Liver (tissue), 9 donors: ENCODE measurements around the gene ORC5. TPM values are rescaled to one million over a fixed set of nuclear protein-coding genes. Genes with fewer than 3 reads are reported as not detected.
"Not testable (repeated sequence)": the region's sequence is repeated elsewhere in the genome, so short reads cannot be mapped to it uniquely, and the experiment has no call there.

Experiments used
- DNase-seq: peaks from one replicate; pipeline ENCODE4 v3.0.0-alpha.2; 2017; ENCODE audit warnings: low spot score
- H3K27ac ChIP-seq, 2 donors: one replicate each; pipeline ENCODE4 v1.7.0; 2013; ENCODE audit warnings: inconsistent platforms in 2 of 2, low read length in 2 of 2, control low read depth in 1 of 2, low read depth in 1 of 2, mild to moderate bottlenecking in 1 of 2
- H3K27me3 ChIP-seq, 4 donors: one replicate each; pipeline versions ENCODE4 v1.6.1 to v1.7.0; 2013; ENCODE audit warnings: low read length in 3 of 4, inconsistent platforms in 1 of 4, mild to moderate bottlenecking in 1 of 4, moderate library complexity in 1 of 4; ENCODE audit not compliant: control insufficient read depth in 4 of 4, insufficient read depth in 4 of 4
- H3K36me3 ChIP-seq, 4 donors: one replicate each; pipeline versions ENCODE4 v1.6.1 to v1.7.0; 2013; ENCODE audit warnings: low read length in 3 of 4, mild to moderate bottlenecking in 3 of 4, low read depth in 1 of 4, moderate library complexity in 1 of 4; ENCODE audit not compliant: control insufficient read depth in 4 of 4, insufficient read depth in 3 of 4
- H3K4me1 ChIP-seq, 4 donors: one replicate each; pipeline versions ENCODE4 v1.6.1 to v1.7.0; 2013; ENCODE audit warnings: low read length in 3 of 4, mild to moderate bottlenecking in 3 of 4, moderate library complexity in 1 of 4; ENCODE audit not compliant: control insufficient read depth in 4 of 4, insufficient read depth in 4 of 4
- H3K4me3 ChIP-seq, 3 donors: one replicate each; pipeline versions ENCODE4 v1.6.1 to v1.7.0; 2013; ENCODE audit warnings: low read length in 3 of 3, control low read depth in 1 of 3, low read depth in 1 of 3, mild to moderate bottlenecking in 1 of 3
- H3K9ac ChIP-seq, 2 donors: one replicate each; pipeline ENCODE4 v1.7.0; 2013; ENCODE audit warnings: low read length in 2 of 2, mild to moderate bottlenecking in 2 of 2, moderate library complexity in 2 of 2, control low read depth in 1 of 2, low read depth in 1 of 2
- H3K9me3 ChIP-seq, 4 donors: one replicate each; pipeline versions ENCODE4 v1.6.1 to v1.7.0; 2013; ENCODE audit warnings: low read length in 3 of 4; ENCODE audit not compliant: control insufficient read depth in 4 of 4
- EGR1 ChIP-seq, 2 donors: IDR thresholded peaks; 2 replicates each; pipeline ENCODE4 v1.6.1; 2016 to 2018; ENCODE audit warnings: antibody characterized with exemption in 2 of 2, low read depth in 2 of 2
- FOXA1 ChIP-seq: IDR thresholded peaks from 2 replicates; pipeline ENCODE4 v1.6.1; 2016; ENCODE audit warnings: antibody characterized with exemption
- GABPA ChIP-seq, 2 donors: IDR thresholded peaks in 1 of 2; conservative IDR thresholded peaks in 1 of 2; 2 replicates each; pipeline ENCODE4 v1.6.1; 2016; ENCODE audit warnings: antibody characterized with exemption in 2 of 2, mild to moderate bottlenecking in 1 of 2, moderate library complexity in 1 of 2
- HNF4G ChIP-seq: IDR thresholded peaks from 2 replicates; pipeline ENCODE4 v1.6.1; 2016; ENCODE audit warnings: antibody characterized with exemption
- JUND ChIP-seq, 2 donors: IDR thresholded peaks; 2 replicates each; pipeline ENCODE4 v1.6.1; 2016; ENCODE audit warnings: antibody characterized with exemption in 2 of 2
- RAD21 ChIP-seq, 2 donors: IDR thresholded peaks; 2 replicates each; pipeline ENCODE4 v1.6.1; 2016; ENCODE audit warnings: antibody characterized with exemption in 2 of 2, mild to moderate bottlenecking in 2 of 2
- RXRA ChIP-seq, 2 donors: IDR thresholded peaks; 2 replicates each; pipeline ENCODE4 v1.6.1; 2017 to 2018; ENCODE audit warnings: antibody characterized with exemption in 2 of 2, mild to moderate bottlenecking in 1 of 2
- SP1 ChIP-seq: IDR thresholded peaks from 2 replicates; pipeline ENCODE4 v1.6.1; 2018; ENCODE audit warnings: antibody characterized with exemption, mild to moderate bottlenecking
- TAF1 ChIP-seq: conservative IDR thresholded peaks from 2 replicates; pipeline ENCODE4 v1.6.1; 2016; ENCODE audit warnings: antibody characterized with exemption, mild to moderate bottlenecking
- YY1 ChIP-seq: IDR thresholded peaks from 2 replicates; pipeline ENCODE4 v1.6.1; 2016; ENCODE audit warnings: antibody characterized with exemption, mild to moderate bottlenecking
- WGBS: extraction: QIAGEN DNeasy Blood & Tissue Kit; methylation state at CpG from one replicate; pipeline ENCODE4 v1.1.7; 2013; 5-methylcytosine and 5-hydroxymethylcytosine counted together
- polyA plus RNA-seq, 2 donors: library from polyadenylated mRNA; stranded (reverse) in 1 of 2; unstranded in 1 of 2; fragments of 200-250 nt in 1 of 2; fragments of >200 nt in 1 of 2; fragmentation: Nextera tagmentation in 1 of 2; extraction: Ambion mirVana in 1 of 2; gene quantifications; one replicate each; pipeline versions ENCODE4 v1.2.1 to v1.2.3, GENCODE V29; 2013 to 2015
- total RNA-seq, 2 donors: library from RNA; depleted of rRNA; stranded (reverse); fragments of >200 nt; gene quantifications; one replicate each; pipeline ENCODE4 v1.2.3, GENCODE V29; 2014
- TF ChIP-seq, protein P1 (sequence below): fragments of 150-350 bp; IDR thresholded peaks from 2 replicates; pipeline ENCODE4 v1.5.1; 2017; ENCODE audit warnings: improper control_type of control experiment, low read depth, low read length; ENCODE audit not compliant: missing input control
- TF ChIP-seq, protein P2 (sequence below): IDR thresholded peaks from 2 replicates; pipeline ENCODE4 v1.6.1; 2016; ENCODE audit warnings: antibody characterized with exemption
- TF ChIP-seq, protein P3 (sequence below): IDR thresholded peaks from 2 replicates; pipeline ENCODE4 v1.6.1; 2016; ENCODE audit warnings: antibody characterized with exemption
- TF ChIP-seq, protein P4 (sequence below): IDR thresholded peaks from 2 replicates; pipeline ENCODE4 v1.6.1; 2016; ENCODE audit warnings: antibody characterized with exemption, mild to moderate bottlenecking
- donor health status: healthy.
- donor health status: healthy.
- donor health status: healthy.
- donor health status: healthy.
- donor health status: healthy.

ORC5 gene
- total and polyA plus RNA-seq, 4 donors: 8.4 to 20.7 (median 11.5) TPM

DNA sequence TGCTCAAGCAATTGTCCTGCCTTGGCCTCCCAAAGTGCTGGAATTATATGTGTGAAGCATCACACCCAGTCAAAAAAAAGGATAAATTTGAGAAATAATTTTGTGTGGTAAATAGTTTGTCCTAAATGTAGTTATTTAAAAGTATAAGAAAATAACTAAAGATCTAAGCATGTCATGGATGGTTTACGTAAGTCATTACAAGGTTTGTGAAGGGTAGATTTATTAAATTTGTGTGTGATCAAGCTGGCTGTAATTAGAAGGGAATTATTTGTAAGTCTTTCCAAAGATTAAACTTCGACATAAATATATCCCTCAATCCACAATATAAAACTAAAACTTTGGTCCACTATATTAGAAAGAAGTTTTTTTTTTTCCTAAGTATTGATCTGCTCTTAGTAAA lies 28.6 kb downstream of the ORC5 start:
- Histone ChIP-seq H3K4me3 (no peak overlapping the region), H3K27ac (no peak overlapping the region), H3K36me3 (peaks cover 2 to 19% (median 7%) of the 10 kb centered on the region in 4 donors), H3K27me3 (no peaks in the 10 kb centered on the region), H3K9me3 (no peaks in the 10 kb centered on the region), H3K9ac (no peak overlapping the region), H3K4me1 (no peaks in the 10 kb centered on the region)
- DNase-seq: no peak
- 96% methylated on average over 2 of the region's 2 CpGs for WGBS
- TF ChIP-seq SP1 (no peak), RAD21 (IDR thresholded peaks at IDR 0.05) (no peak), EGR1 (IDR thresholded peaks at IDR 0.05; ENCODE audit: low read depth in 2 of 2) (no peak), RXRA (IDR thresholded peaks at IDR 0.05) (no peak), YY1 (no peak), TAF1 (no peak)
- TF ChIP-seq, protein P1, sequence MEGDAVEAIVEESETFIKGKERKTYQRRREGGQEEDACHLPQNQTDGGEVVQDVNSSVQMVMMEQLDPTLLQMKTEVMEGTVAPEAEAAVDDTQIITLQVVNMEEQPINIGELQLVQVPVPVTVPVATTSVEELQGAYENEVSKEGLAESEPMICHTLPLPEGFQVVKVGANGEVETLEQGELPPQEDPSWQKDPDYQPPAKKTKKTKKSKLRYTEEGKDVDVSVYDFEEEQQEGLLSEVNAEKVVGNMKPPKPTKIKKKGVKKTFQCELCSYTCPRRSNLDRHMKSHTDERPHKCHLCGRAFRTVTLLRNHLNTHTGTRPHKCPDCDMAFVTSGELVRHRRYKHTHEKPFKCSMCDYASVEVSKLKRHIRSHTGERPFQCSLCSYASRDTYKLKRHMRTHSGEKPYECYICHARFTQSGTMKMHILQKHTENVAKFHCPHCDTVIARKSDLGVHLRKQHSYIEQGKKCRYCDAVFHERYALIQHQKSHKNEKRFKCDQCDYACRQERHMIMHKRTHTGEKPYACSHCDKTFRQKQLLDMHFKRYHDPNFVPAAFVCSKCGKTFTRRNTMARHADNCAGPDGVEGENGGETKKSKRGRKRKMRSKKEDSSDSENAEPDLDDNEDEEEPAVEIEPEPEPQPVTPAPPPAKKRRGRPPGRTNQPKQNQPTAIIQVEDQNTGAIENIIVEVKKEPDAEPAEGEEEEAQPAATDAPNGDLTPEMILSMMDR: no peak
- TF ChIP-seq, protein P2, sequence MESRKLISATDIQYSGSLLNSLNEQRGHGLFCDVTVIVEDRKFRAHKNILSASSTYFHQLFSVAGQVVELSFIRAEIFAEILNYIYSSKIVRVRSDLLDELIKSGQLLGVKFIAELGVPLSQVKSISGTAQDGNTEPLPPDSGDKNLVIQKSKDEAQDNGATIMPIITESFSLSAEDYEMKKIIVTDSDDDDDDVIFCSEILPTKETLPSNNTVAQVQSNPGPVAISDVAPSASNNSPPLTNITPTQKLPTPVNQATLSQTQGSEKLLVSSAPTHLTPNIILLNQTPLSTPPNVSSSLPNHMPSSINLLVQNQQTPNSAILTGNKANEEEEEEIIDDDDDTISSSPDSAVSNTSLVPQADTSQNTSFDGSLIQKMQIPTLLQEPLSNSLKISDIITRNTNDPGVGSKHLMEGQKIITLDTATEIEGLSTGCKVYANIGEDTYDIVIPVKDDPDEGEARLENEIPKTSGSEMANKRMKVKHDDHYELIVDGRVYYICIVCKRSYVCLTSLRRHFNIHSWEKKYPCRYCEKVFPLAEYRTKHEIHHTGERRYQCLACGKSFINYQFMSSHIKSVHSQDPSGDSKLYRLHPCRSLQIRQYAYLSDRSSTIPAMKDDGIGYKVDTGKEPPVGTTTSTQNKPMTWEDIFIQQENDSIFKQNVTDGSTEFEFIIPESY: no peak
- TF ChIP-seq, protein P3, sequence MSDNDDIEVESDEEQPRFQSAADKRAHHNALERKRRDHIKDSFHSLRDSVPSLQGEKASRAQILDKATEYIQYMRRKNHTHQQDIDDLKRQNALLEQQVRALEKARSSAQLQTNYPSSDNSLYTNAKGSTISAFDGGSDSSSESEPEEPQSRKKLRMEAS: no peak

DNA sequence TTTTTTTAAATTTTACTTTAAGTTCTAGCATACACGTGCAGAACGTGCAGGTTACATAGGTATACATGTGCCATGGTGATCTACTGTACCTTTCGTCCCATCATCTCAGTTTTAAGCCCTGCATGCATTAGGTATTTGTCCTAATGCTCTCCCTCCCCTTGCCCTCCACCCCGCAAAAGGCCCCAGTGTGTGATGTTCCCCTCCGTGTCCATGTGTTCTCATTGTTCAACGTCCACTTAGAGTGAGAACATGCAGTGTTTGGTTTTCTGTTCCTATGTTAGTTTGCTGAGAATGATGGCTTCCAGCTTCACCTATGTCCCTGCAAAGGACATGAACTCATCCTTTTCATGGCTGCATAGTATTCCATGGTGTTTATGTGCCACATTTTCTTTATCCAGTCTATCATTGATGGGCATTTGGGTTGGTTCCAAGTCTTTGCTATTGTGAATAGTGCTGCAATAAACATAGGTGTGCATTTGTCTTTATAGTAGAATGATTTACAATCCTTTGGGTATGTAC lies 30.2 kb downstream of the ORC5 start:
- H3K9me3 ChIP-seq, H3K27me3 ChIP-seq, DNase-seq, H3K9ac ChIP-seq, H3K4me1 ChIP-seq, H3K27ac ChIP-seq, H3K4me3 ChIP-seq: not testable (repeated sequence)
- WGBS: 98% methylated on average over 6 of the region's 6 CpGs
- H3K36me3 ChIP-seq: peaks cover 0 to 11% (median 4%) of the 10 kb centered on the region in 4 donors

DNA sequence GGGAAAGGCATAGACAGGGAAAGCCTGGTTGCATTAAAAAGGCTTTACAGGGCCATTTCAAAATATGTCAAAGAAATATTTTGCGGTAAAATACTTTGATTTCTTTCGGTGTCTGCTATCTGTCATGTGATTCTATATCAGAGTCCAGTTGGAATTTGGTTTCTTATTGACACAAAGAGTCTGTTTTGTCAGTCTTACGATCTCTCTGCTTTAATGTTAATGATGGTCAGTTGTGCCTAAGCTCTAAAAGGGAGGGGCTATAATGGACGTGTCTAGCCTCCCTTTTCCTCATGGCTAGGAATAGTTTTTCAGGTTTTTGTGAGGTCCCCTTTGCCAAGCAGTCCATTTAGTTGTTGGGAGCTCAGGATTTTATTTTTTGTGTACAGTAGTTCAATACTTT lies 31.5 kb downstream of the ORC5 start:
- Histone ChIP-seq H3K36me3 (peaks cover 0 to 3% (median 1%) of the 10 kb centered on the region in 4 donors), H3K27ac (no peak overlapping the region), H3K27me3 (no peaks in the 10 kb centered on the region), H3K9ac (no peak overlapping the region), H3K4me1 (no peaks in the 10 kb centered on the region), H3K9me3 (no peaks in the 10 kb centered on the region), H3K4me3 (no peak overlapping the region)
- WGBS: 78% methylated on average over 4 of the region's 4 CpGs
- no peak for DNase-seq
- no peak for TF ChIP-seq EGR1 (IDR thresholded peaks at IDR 0.05; ENCODE audit: low read depth in 2 of 2)
- TF ChIP-seq FOXA1: no peak
- TF ChIP-seq YY1: no peak
- no peak for TF ChIP-seq GABPA (IDR thresholded peaks at IDR 0.05 in 1 of 2, conservative IDR thresholded peaks at IDR 0.05 in 1 of 2)
- no peak for TF ChIP-seq TAF1
- no peak for TF ChIP-seq HNF4G
- no peak for TF ChIP-seq RXRA (IDR thresholded peaks at IDR 0.05)
- TF ChIP-seq, protein P4, sequence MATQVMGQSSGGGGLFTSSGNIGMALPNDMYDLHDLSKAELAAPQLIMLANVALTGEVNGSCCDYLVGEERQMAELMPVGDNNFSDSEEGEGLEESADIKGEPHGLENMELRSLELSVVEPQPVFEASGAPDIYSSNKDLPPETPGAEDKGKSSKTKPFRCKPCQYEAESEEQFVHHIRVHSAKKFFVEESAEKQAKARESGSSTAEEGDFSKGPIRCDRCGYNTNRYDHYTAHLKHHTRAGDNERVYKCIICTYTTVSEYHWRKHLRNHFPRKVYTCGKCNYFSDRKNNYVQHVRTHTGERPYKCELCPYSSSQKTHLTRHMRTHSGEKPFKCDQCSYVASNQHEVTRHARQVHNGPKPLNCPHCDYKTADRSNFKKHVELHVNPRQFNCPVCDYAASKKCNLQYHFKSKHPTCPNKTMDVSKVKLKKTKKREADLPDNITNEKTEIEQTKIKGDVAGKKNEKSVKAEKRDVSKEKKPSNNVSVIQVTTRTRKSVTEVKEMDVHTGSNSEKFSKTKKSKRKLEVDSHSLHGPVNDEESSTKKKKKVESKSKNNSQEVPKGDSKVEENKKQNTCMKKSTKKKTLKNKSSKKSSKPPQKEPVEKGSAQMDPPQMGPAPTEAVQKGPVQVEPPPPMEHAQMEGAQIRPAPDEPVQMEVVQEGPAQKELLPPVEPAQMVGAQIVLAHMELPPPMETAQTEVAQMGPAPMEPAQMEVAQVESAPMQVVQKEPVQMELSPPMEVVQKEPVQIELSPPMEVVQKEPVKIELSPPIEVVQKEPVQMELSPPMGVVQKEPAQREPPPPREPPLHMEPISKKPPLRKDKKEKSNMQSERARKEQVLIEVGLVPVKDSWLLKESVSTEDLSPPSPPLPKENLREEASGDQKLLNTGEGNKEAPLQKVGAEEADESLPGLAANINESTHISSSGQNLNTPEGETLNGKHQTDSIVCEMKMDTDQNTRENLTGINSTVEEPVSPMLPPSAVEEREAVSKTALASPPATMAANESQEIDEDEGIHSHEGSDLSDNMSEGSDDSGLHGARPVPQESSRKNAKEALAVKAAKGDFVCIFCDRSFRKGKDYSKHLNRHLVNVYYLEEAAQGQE: no peak
- no peak for TF ChIP-seq SP1
- TF ChIP-seq, protein P1: no peak
- TF ChIP-seq JUND (IDR thresholded peaks at IDR 0.05): no peak
- TF ChIP-seq, protein P2: no peak
- TF ChIP-seq RAD21 (IDR thresholded peaks at IDR 0.05): no peak
